Stimulated activated naive CD8-positive, alpha-beta T cell treated with anti-CD3 and anti-CD28 coated beads, Interleukin-15, Interleukin-2, amounts not matched to agents 100 ng/mL and 50 ng/mL, for 24 hours (primary cell): ENCODE results near the gene PTS.

Experiments
- H3K27ac Mint-ChIP-seq: one replicate; pipeline ENCODE4 v1.8.0; 2021; ENCODE audit warnings: mild to moderate bottlenecking, mixed read lengths
- H3K27me3 Mint-ChIP-seq: one replicate; pipeline ENCODE4 v1.8.0; 2021; ENCODE audit warnings: mixed read lengths
- H3K36me3 Mint-ChIP-seq: one replicate; pipeline ENCODE4 v1.8.0; 2021; ENCODE audit warnings: low read depth, mixed read lengths
- H3K4me1 Mint-ChIP-seq: one replicate; pipeline ENCODE4 v1.8.0; 2021; ENCODE audit warnings: low read depth, mixed read lengths
- H3K4me3 Mint-ChIP-seq: one replicate; pipeline ENCODE4 v1.8.0; 2021; ENCODE audit warnings: mild to moderate bottlenecking, mixed read lengths
- H3K9me3 Mint-ChIP-seq: one replicate; pipeline ENCODE4 v1.8.0; 2021; ENCODE audit warnings: mixed read lengths

PTS gene

DNA sequence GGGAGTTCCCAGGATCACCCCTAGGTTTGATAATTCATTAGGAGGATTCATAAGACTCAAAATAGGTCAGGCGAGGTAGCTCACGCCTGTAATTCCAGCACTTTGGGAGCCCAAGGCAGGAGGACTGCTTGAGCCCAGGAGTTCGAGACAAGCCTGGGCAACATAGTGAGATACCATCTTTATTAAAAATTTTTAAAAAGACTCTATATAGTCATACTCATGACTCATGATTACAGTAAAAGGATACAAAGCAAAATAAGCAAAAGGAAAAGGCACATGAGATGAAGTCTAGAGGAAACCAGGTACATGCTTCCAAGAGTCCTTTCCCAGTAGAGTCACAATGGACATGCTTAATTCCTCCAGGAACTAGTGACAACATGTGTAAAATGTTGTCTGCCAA, 13.9 kb upstream of the PTS start:
- H3K36me3 Mint-ChIP-seq: no peaks in the 10 kb centered on the region
- H3K4me1 Mint-ChIP-seq: peaks cover 21% of the 10 kb centered on the region
- H3K4me3 Mint-ChIP-seq: no peak overlapping the region
- no peaks in the 10 kb centered on the region for H3K9me3 Mint-ChIP-seq
- peaks cover 7% of the 10 kb centered on the region for H3K27me3 Mint-ChIP-seq
- H3K27ac Mint-ChIP-seq: no peak overlapping the region

DNA sequence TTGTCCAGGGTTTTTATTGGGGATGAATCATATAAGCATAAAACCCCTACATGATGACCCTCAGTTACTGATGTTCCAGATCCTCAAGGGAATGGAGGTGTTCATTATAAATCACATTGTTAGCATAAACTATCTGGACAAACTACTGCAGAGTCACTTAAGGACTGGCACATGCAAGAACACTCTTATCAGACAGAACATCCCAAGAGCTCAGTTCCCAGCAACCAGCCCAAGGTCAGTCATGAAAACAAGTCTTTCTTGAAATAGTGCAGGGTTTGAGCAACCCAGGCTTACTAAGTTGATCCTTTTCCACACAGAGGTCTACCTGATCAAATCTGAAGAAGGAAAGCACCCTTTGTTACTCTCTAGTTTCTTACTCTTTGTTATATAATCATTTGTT, 13.5 kb upstream of the PTS start:
- H3K9me3 Mint-ChIP-seq: no peaks in the 10 kb centered on the region
- H3K36me3 Mint-ChIP-seq: no peaks in the 10 kb centered on the region
- peaks cover 7% of the 10 kb centered on the region for H3K27me3 Mint-ChIP-seq
- H3K4me3 Mint-ChIP-seq: no peak overlapping the region
- peaks cover 21% of the 10 kb centered on the region for H3K4me1 Mint-ChIP-seq
- no peak overlapping the region for H3K27ac Mint-ChIP-seq

DNA sequence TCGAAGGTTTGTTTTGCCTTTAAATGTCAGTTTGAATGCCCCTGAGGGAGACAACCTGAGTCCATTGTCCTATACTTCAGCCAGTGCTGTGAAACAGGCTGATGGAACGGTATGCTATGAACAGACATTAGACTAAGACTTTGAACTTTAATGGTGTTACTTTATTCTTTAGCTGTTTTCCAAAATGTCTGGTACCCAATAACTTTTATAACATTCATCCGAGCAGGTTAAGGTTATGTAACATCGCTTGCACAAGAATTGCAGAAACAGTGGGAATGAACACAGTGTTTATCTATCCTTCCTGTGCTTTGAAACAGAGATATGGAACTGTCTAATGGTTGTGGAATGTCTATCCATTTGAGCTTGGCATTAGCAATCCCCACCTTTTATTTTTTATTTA, 12.5 kb upstream of the PTS start:
- Mint-ChIP-seq H3K27ac (no peak overlapping the region), H3K9me3 (no peaks in the 10 kb centered on the region), H3K36me3 (no peaks in the 10 kb centered on the region), H3K4me1 (peaks cover 21% of the 10 kb centered on the region), H3K4me3 (no peak overlapping the region), H3K27me3 (peaks cover 7% of the 10 kb centered on the region)

DNA sequence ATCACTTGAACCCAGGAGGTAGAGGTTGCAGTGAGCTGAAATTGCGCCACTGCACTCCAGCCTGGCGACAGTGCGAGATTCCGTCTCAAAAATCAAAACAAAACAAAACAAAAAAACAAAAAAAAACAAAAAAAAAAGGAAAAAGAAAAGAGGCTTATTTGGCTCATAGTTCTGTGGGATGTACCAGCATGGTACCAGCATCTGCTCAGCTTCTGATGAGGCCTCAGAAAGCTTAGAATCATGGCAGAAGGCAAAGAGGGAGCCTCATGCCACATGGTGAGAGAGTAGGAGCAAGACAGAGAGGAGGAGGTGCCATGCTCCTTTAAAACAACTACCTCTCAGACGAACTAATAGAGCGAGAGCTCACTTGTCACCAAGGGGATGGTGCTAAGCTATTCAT, 10.6 kb upstream of the PTS start:
- no peaks in the 10 kb centered on the region for H3K36me3 Mint-ChIP-seq
- H3K27me3 Mint-ChIP-seq: peaks cover 3% of the 10 kb centered on the region
- peaks cover 21% of the 10 kb centered on the region for H3K4me1 Mint-ChIP-seq
- H3K27ac Mint-ChIP-seq: no peak overlapping the region
- no peak overlapping the region for H3K4me3 Mint-ChIP-seq
- no peaks in the 10 kb centered on the region for H3K9me3 Mint-ChIP-seq

DNA sequence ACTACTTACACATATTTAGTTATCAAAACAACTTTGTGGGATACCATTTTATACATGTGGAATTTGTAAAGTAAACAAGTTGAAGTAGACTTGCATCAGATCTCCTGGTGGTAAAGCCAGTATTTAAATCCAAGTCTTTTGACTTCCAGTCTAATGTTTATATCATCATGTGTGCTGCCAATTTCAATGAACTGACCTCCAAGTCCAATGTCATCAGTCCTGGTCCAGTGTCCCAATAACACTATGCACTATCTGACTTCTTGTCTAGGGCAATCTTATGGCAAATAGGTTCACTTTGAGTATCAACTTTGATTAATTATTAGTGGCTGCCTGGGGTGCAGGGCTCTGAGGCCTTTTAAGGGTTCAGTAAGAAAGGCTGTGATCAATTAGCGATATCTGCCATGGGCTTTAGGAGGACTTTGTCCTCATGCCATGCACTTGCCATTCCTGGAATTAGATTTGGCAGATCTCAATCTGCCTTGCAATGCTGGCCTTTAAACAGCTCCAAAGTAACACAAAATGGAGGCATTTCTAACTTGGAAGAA, 9.6 kb upstream of the PTS start:
- Mint-ChIP-seq H3K27me3 (peaks cover 3% of the 10 kb centered on the region), H3K27ac (no peak overlapping the region), H3K9me3 (no peaks in the 10 kb centered on the region), H3K4me3 (no peak overlapping the region), H3K36me3 (no peaks in the 10 kb centered on the region), H3K4me1 (peaks cover 12% of the 10 kb centered on the region)

DNA sequence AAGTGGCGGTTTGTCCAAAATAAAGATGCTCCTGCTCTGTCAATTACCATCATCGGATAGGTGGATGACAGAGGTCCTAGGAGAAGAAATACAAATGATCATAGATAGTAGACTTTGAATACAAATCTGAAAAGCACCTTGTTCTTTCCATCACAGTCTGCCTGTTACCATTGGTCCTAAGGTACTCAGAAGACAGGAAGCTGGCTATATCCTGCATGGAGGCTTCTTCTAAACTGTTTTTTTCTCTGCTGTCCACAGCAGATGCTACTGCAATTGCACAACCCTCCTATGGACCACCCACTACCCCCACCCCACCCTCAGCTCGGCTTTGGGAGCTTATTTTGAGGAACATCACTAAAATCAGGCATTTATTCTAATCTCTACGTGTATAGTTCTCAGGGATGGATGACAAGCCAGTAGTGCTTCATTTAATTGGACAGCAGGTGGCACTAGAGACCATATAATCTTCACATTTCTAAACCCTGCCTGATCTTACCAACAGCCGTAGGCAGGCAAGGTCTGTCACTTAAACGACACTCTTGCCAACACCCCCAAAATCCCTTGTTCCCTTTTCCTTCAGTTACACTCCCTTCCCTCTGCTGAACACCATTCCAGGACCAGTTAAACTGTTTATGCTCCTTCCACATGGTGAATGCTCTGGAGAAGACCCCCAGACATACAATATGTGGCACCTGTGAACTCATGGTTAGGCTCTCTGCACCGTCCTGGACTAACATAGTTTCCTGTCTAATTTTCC, 6.6 kb upstream of the PTS start:
- Mint-ChIP-seq H3K27ac (peak overlapping the region; percentile 22), H3K9me3 (no peaks in the 10 kb centered on the region), H3K4me3 (no peak overlapping the region), H3K4me1 (no peaks in the 10 kb centered on the region), H3K27me3 (no peaks in the 10 kb centered on the region), H3K36me3 (no peaks in the 10 kb centered on the region)

DNA sequence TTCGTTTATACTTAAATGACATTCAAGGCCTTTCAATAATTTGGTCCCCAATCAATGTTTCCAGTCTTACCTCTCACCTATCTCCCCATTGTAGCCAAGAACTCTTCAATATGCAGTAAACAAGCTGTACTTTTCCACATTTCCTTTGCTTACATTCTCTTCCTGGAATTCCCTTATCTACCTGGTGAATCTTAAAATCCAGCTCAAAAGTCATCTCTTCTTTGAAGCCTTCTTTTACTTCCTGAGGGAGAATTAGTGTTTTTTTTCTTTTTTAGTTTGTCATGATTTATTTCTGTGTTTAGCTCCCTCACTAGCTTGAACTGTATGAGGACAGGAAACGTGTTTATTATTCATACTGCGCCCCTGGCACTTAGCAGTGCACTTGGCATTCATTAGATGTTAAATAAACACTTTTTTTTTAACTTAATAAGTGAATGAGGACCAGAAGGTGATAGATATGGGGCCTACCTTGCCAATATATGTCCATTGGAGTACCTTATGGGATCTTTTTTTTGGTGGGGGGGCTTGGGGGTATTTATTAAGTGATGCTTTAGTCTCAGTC, 4.9 kb upstream of the PTS start:
- H3K36me3 Mint-ChIP-seq: no peaks in the 10 kb centered on the region
- no peaks in the 10 kb centered on the region for H3K9me3 Mint-ChIP-seq
- H3K27ac Mint-ChIP-seq: no peak overlapping the region
- peaks cover 7% of the 10 kb centered on the region for H3K4me1 Mint-ChIP-seq
- no peaks in the 10 kb centered on the region for H3K27me3 Mint-ChIP-seq
- no peak overlapping the region for H3K4me3 Mint-ChIP-seq

DNA sequence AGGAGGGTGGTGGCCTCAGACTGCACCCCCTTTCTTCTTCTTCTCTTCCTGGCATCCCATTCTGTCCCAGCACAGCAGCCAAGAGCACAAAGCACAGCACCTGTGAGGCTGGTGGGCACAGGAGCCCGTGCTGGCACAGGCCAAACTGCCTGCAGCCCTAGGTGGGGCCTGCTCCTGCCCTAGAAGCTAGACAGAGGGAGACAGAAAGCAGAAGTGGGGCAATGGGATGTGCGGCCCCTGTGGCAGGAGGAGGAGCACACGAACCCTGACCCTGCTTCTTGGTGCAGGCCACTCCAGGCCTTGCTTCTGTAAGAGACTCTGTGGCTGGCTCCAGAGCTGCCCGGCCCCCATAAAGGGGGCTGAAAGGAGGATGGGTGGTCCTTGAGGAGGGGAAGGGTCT, 3.9 kb upstream of the PTS start:
- peaks cover 13% of the 10 kb centered on the region for H3K4me1 Mint-ChIP-seq
- H3K4me3 Mint-ChIP-seq: no peak overlapping the region
- no peaks in the 10 kb centered on the region for H3K27me3 Mint-ChIP-seq
- H3K9me3 Mint-ChIP-seq: no peaks in the 10 kb centered on the region
- H3K27ac Mint-ChIP-seq: no peak overlapping the region
- H3K36me3 Mint-ChIP-seq: no peaks in the 10 kb centered on the region

DNA sequence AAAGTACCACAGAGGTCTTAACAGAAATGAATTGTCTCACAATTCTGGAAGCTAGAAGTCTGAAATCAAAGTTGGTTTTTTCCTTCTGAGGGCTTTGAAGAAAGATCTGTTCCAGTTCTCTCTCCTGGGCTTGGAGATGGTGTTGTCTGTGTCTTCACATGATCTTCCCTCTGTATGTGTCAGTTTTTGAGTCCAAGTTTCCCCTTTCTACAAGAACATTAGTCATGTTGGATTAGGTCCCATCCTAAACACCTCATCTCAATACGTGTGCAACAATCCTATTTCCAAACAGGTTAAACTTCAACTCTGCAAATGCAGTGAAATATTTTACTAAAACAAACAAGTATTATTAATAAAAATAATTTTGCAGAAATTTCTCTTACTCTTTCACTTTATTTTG, 3.1 kb upstream of the PTS start:
- Mint-ChIP-seq H3K27me3 (no peaks in the 10 kb centered on the region), H3K4me3 (no peak overlapping the region), H3K36me3 (peaks cover 2% of the 10 kb centered on the region), H3K4me1 (peaks cover 21% of the 10 kb centered on the region), H3K27ac (no peak overlapping the region), H3K9me3 (no peaks in the 10 kb centered on the region)

DNA sequence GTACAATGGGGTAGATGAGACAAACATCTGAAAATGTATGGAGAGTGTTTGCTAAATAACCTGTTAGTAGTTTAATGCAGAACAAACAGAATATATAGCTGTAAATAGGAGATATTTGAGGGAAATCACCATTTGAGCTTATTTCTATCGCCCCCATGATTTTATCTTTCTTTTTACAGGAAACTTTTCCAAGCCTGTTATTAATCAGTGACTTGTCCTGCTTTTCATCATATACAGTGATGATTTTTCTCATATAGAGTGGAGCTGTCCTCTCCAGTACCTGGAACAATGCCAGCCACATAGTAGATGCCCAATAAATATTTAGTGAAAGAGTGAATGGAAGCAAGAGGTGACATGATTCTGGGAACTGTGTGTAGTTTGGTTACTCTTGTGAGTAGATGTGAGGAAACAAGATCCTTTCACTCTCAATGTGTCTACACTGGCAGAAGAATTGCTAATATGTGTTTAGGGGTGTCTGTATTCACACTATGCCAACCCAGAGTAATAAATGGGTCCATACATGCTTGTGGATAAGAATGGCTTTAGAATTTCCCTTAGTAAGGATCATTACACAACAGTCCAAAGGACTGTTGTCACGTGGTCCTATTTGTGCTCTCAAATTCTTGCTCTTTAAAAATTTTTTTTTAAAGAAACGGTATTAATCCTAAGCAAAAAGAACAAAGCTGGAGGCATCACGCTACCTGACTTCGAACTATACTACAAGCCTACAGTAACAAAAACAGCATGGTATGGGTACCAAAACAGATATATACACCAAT, 2.3 kb upstream of the PTS start:
- peaks cover 29% of the 10 kb centered on the region for H3K4me1 Mint-ChIP-seq
- no peak overlapping the region for H3K4me3 Mint-ChIP-seq
- H3K9me3 Mint-ChIP-seq: no peaks in the 10 kb centered on the region
- H3K27ac Mint-ChIP-seq: no peak overlapping the region
- peaks cover 10% of the 10 kb centered on the region for H3K36me3 Mint-ChIP-seq
- no peaks in the 10 kb centered on the region for H3K27me3 Mint-ChIP-seq

DNA sequence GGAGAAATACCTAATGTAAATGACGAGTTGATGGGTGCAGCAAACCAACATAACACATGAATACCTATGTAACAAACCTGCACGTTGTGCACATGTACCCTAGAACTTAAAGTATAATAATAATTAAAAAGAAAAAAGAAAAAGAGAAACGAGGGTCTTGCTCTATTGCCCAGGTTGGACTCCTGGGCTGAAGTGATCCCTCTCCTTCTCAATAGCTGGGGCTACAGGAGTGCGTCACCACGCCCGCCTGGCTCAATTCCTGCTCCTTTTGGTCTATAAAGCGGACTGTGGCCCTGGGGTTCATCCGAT, 521 bp upstream of the PTS start:
- H3K27me3 Mint-ChIP-seq: no peaks in the 10 kb centered on the region
- peaks cover 29% of the 10 kb centered on the region for H3K4me1 Mint-ChIP-seq
- peaks cover 27% of the 10 kb centered on the region for H3K36me3 Mint-ChIP-seq
- peak overlapping the region; percentile 93 for H3K27ac Mint-ChIP-seq
- H3K4me3 Mint-ChIP-seq: peak overlapping the region; percentile 86
- no peaks in the 10 kb centered on the region for H3K9me3 Mint-ChIP-seq

DNA sequence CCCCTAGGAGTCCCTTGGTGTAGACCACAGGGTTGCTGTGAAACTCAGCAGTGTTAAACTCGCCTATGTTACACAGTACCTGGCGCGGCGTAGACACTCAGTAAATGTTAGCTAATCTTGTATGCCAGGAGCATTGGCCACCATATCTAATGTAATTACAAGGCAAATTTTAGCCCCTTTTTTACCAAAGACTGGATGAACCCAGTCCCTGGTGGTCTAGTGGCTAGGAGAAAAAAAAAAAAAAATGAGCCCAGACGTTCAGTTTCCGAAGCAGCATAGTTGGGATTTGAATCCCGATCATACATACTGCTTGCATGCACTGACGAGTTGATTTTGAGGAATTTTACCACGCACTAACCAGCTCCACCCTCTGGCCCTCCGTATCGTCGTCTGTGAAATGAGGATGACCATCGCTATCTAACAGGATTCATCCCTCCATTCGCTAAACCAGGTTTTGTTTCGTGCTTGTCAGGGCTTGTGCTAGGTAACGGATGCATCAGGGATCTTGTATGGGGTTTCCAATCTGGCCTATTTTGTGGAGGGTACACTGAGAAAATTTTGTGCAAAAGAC, 688 bp downstream of the PTS start:
- Mint-ChIP-seq H3K27me3 (no peaks in the 10 kb centered on the region), H3K9me3 (no peaks in the 10 kb centered on the region), H3K4me3 (peak overlapping the region; percentile 86), H3K36me3 (peaks cover 27% of the 10 kb centered on the region), H3K4me1 (peaks cover 29% of the 10 kb centered on the region), H3K27ac (peak overlapping the region; percentile 93)

DNA sequence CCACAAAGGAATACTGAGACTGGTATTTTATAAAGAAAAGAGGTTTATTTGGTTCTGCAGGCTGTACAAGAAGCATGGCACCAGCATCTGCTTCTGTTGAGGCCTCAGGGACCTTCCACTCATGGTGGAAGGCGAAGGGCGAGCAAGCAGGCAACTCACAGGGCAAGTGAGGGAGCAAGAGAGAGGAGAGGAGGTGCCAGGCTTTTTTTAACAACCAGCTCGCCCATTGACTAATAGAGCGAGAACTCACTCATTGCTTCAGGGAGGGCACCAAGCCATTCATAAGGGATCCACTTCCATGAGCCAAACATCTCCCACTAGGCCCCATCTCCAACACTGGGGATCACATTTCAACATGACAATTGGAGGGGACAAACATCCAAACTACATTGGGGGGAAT, 1.2 kb downstream of the PTS start:
- no peaks in the 10 kb centered on the region for H3K9me3 Mint-ChIP-seq
- peaks cover 27% of the 10 kb centered on the region for H3K36me3 Mint-ChIP-seq
- peak overlapping the region; percentile 86 for H3K4me3 Mint-ChIP-seq
- peaks cover 29% of the 10 kb centered on the region for H3K4me1 Mint-ChIP-seq
- no peaks in the 10 kb centered on the region for H3K27me3 Mint-ChIP-seq
- peak overlapping the region; percentile 42 for H3K27ac Mint-ChIP-seq

DNA sequence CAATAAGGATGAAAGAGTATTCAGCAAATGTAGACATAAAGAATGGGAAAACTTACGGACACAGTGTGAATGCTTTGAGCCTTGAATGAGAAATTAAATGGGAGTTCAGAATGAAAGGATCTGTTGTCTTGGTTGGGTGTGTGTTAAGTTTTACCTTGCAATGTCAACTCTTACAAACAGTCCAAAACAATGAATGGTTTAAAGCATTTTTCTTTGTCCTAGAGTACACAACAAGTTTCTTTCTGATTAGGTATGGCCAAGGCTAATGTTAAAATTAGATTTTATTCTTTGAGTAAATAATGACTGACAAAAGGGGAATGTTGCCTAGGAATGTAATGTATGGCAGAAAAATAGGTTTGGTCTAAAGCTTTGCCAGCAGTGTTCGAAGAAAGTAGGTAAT, 2.5 kb downstream of the PTS start:
- Mint-ChIP-seq H3K27me3 (no peaks in the 10 kb centered on the region), H3K4me1 (peaks cover 29% of the 10 kb centered on the region), H3K9me3 (no peaks in the 10 kb centered on the region), H3K36me3 (peaks cover 27% of the 10 kb centered on the region), H3K4me3 (no peak overlapping the region), H3K27ac (no peak overlapping the region)

DNA sequence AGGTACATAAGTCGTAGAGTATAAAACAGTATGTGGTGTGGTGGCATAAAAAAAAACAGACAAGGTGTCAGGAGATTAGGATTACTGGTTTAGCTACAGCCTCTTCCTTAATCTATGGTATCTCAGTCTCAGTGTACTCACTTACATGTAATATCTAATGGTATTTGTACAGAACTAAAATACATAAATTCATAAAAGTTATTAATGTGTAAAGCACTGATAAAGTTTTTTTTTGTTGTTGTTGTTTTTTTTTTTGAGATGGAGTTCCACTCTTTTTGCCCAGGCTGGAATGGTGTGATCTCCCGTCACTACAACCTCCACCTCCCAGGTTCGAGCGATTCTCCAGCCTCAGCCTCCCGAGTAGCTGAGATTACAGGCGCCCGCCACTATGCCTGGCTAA, 2.9 kb downstream of the PTS start:
- peaks cover 31% of the 10 kb centered on the region for H3K36me3 Mint-ChIP-seq
- H3K4me1 Mint-ChIP-seq: peaks cover 29% of the 10 kb centered on the region

More for the DNA sequence above, 2.9 kb downstream of the PTS start:
- Mint-ChIP-seq H3K4me3 (no peak overlapping the region), H3K27me3 (no peaks in the 10 kb centered on the region), H3K27ac (no peak overlapping the region), H3K9me3 (no peaks in the 10 kb centered on the region)
